CD4-positive, alpha-beta T cell treated with Interleukin-2 at 100 ng/mL for 4 hours (primary cell): Measurements from ENCODE around the gene OAS2.

ENCODE experiments used
- DNase-seq: peaks from one replicate; pipeline ENCODE4 v3.0.0-alpha.2; 2020; ENCODE audit warnings: low spot score

The OAS2 gene

DNA sequence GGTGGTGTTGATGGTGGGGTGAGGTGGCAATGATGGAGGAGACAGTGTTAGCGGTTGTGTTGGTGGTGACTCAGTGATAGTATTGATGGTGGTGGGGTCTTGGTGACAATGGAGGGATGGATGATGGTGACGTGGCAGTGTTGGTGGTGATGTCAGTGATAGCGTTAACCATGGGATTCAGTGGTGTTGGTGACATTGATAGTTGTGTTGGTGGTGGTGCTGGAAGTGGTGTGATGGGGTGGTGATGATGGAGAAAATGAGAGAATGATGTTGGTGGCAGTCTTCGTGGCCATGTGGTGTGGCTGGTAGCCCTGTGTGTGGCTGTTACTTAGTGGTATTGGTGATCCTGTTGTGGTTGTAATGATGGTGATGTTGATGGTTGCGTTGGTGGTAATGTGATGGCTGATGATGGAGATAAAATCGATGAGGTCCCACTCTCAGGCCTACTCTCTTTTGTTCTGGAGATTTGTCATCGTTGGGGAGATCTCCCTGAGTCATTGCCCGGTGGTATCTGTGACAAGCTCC is 80.8 kb downstream of the OAS2 start:
- no peak for DNase-seq

- no peak for DNase-seq
Observed at GRCh38 chr12:113060336-113060960, 82.1 kb downstream of the OAS2 start.

- no peak for DNase-seq
Observed at GRCh38 chr12:113061061-113061694, 82.9 kb downstream of the OAS2 start.
